GM18858 (cell line): ENCODE results near the gene TSPAN15.

ENCODE experiments used
- ATAC-seq: cut with Tn5 transposase; IDR thresholded peaks from one replicate; pipeline ENCODE4 v1.9.1; 2021; ENCODE audit not compliant: unreplicated experiment

The TSPAN15 gene

GRCh38 chr10:69464801-69465401 is 13.6 kb downstream of the TSPAN15 start:
- no peak for ATAC-seq

- no peak for ATAC-seq
Observed at GRCh38 chr10:69465457-69466157, 14.3 kb downstream of the TSPAN15 start.

- ATAC-seq: no peak
Observed at GRCh38 chr10:69466158-69466490, 14.9 kb downstream of the TSPAN15 start.

- ATAC-seq: no peak
Observed at GRCh38 chr10:69466689-69467088, 15.4 kb downstream of the TSPAN15 start.

- ATAC-seq: no peak
Observed at GRCh38 chr10:69467928-69468750, 16.9 kb downstream of the TSPAN15 start.

- no peak for ATAC-seq
Observed at GRCh38 chr10:69468751-69469089, 17.5 kb downstream of the TSPAN15 start.

- ATAC-seq: no peak
Observed at GRCh38 chr10:69469976-69470375, 18.7 kb downstream of the TSPAN15 start.

- no peak for ATAC-seq
Observed at GRCh38 chr10:69470463-69471384, 19.5 kb downstream of the TSPAN15 start.

- no peak for ATAC-seq
Observed at GRCh38 chr10:69472142-69472541, 20.9 kb downstream of the TSPAN15 start.

- no peak for ATAC-seq
Observed at GRCh38 chr10:69472544-69472943, 21.3 kb downstream of the TSPAN15 start.

- no peak for ATAC-seq
Observed at GRCh38 chr10:69473304-69473990, 22.2 kb downstream of the TSPAN15 start.

- no peak for ATAC-seq
Observed at GRCh38 chr10:69474742-69475432, 23.6 kb downstream of the TSPAN15 start.

- ATAC-seq: no peak
Observed at GRCh38 chr10:69475433-69475830, 24.2 kb downstream of the TSPAN15 start.

- ATAC-seq: no peak
Observed at GRCh38 chr10:69477968-69478597, 26.8 kb downstream of the TSPAN15 start.

GRCh38 chr10:69479240-69480067 is 28.2 kb downstream of the TSPAN15 start:
- no peak for ATAC-seq

GRCh38 chr10:69480068-69480412 is 28.8 kb downstream of the TSPAN15 start:
- ATAC-seq: no peak

- ATAC-seq: no peak
Observed at GRCh38 chr10:69481305-69481704, 30.0 kb downstream of the TSPAN15 start.

- ATAC-seq: no peak
Observed at GRCh38 chr10:69481811-69482524, 30.7 kb downstream of the TSPAN15 start.
